Ishikawa (cell line): ENCODE data around the gene BRAT1.

Experiments used
- CEBPB ChIP-seq: IDR thresholded peaks from 2 replicates; pipeline ENCODE4 v1.6.1; 2012
- CREB1 ChIP-seq: IDR thresholded peaks from 2 replicates; pipeline ENCODE4 v1.6.1; 2012; ENCODE audit warnings: low read depth
- EGR1 ChIP-seq: IDR thresholded peaks from 2 replicates; pipeline ENCODE4 v1.6.1; 2012
- EP300 ChIP-seq: IDR thresholded peaks from 2 replicates; pipeline ENCODE4 v1.6.1; 2012; ENCODE audit warnings: borderline replicate concordance
- FOXM1 ChIP-seq: IDR thresholded peaks from 2 replicates; pipeline ENCODE4 v1.6.1; 2012; ENCODE audit warnings: low read depth, borderline replicate concordance
- NFIC ChIP-seq: IDR thresholded peaks from 2 replicates; pipeline ENCODE4 v1.6.1; 2012
- RAD21 ChIP-seq: IDR thresholded peaks from 2 replicates; pipeline ENCODE4 v1.6.1; 2012; ENCODE audit warnings: low read depth
- TAF1 ChIP-seq: IDR thresholded peaks from 2 replicates; pipeline ENCODE4 v1.6.1; 2012; ENCODE audit warnings: low read depth, mild to moderate bottlenecking
- TCF12 ChIP-seq: IDR thresholded peaks from 2 replicates; pipeline ENCODE4 v1.6.1; 2012; ENCODE audit warnings: low read depth
- TEAD4 ChIP-seq: IDR thresholded peaks from 2 replicates; pipeline ENCODE4 v1.6.1; 2012
- YY1 ChIP-seq: IDR thresholded peaks from 2 replicates; pipeline ENCODE4 v1.6.1; 2012; ENCODE audit warnings: low read depth
- ZBTB7A ChIP-seq: IDR thresholded peaks from 2 replicates; pipeline ENCODE4 v1.6.1; 2012; ENCODE audit warnings: low read depth
- TF ChIP-seq, protein P1 (sequence below): IDR thresholded peaks from 2 replicates; pipeline ENCODE4 v1.6.1; 2012
- TF ChIP-seq, protein P2 (sequence below): IDR thresholded peaks from 2 replicates; pipeline ENCODE4 v1.6.1; 2012
- TF ChIP-seq, protein P3 (sequence below): IDR thresholded peaks from 2 replicates; pipeline ENCODE4 v1.6.1; 2012; ENCODE audit warnings: low read depth, mild to moderate bottlenecking

The BRAT1 gene

DNA sequence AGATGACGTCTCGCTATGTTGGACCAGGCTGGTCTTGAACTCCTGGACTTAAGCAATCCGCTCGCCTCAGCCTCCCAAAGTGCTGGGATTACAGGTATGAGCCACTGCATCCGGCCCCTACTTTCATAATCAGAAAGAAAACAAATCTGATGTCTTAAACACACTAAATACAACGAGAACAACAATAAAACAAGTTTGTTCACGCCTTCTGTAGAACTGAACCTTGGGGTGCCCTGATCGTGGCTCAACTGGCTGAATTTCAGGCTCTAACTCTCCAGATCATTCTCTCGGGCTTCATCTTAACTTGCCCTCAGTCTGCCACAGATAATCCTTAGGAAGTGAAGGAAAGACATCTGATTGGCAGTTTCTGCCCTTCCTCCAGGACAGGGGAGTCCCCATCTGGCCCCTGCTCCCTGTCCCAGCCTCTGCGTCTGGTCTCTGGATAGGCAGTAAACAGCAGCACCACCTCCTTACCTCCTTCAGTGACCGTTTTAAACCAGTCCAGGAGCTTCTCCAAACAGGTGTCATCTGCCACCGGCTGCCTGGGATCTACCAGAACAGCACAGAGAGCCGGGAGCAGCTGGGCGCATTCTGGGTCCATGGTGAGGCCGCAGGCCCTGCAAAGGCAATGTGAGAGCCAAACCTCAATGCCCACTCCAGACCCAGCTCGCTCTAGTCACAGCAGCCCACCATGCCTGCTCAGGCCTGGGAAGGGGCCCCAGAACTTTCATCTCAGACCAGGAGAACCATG, 1.3 kb downstream of the BRAT1 start:
- TF ChIP-seq, protein P1, sequence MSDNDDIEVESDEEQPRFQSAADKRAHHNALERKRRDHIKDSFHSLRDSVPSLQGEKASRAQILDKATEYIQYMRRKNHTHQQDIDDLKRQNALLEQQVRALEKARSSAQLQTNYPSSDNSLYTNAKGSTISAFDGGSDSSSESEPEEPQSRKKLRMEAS, result no peak
- TF ChIP-seq EP300 (no peak), TCF12 (no peak)

DNA sequence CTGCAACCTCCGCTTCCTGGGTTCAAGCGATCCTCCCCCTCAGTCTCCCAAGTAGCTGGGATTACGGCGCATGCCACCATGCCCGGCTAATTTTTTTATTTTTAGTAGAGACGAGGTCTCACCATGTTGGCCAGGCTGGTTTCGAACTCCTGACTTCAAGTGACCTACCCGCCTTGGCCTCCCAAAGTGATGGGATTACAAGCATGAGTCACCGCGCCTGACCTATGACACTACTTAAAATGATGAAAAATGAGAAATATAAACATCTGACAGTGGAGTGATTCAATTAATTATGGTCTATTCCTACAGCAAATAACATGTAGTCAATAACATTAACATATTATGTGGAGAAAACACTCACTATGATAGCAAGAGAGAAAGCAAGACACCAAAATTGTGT, 2.2 kb downstream of the BRAT1 start:
- TF ChIP-seq YY1 (no peak), NFIC (no peak), CREB1 (no peak), FOXM1 (no peak), EGR1 (no peak), TCF12 (no peak)
- TF ChIP-seq, protein P1, result no peak

DNA sequence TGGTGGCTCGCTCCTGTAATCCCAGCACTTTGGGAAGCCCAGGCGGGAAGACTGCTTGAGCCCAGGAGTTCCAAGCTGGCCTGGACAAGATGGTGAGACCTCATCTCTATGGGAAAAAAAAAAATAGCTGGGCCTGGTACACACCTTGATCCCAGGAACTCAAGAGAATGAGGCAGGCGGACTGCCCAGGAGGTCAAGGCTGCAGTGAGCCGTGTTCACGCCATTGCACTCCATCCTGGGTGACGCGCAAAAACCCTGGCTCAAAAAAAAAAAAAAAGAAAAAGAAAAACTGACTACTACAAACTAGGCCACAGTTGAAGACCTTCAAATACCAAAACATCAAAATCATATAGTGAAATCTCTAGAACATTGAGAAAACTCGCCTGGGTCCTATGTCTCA, 3.9 kb downstream of the BRAT1 start:
- TF ChIP-seq CREB1 (no peak), TAF1 (no peak), TCF12 (no peak), FOXM1 (no peak), EP300 (no peak), YY1 (no peak)
- TF ChIP-seq, protein P1, result no peak
- TF ChIP-seq, protein P2, sequence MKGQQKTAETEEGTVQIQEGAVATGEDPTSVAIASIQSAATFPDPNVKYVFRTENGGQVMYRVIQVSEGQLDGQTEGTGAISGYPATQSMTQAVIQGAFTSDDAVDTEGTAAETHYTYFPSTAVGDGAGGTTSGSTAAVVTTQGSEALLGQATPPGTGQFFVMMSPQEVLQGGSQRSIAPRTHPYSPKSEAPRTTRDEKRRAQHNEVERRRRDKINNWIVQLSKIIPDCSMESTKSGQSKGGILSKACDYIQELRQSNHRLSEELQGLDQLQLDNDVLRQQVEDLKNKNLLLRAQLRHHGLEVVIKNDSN, result no peak

DNA sequence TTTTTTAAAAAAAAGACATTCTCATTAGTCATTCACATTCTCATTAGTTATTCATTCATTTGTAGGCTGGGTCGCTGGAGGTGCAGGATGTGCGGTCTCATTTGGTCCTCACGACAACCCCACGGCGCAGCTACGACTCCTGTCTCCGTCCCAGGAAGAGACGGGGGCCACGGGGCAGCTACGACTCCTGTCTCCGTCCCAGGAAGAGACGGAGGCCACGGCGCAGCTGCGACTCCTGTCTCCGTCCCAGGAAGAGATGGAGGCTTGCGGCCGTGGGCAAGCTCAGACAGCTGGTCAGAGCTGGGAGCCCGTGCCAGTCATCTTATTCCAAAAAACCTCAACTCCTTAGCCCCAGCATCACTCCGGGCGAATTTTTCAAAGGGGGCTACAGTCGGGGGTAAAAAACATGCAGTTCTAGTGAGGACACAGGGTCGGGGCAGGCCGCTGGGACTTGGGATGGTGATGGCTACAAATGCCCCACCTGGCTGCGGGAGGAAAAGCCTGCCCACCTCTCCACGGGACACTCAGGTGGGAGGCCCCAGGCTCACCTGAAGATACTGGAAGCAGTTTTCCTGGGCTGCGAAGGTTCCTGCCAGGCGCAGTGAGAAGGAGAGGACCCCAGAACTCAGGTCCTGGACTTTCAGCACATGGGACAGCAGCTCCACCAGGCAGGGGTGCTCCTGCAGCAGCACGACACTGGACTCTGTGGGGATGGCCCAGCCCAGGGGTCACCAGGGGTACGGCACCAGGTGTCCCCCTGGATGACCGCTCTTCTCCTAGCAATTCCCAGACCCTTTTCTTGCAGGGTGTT, 8.3 kb downstream of the BRAT1 start:
- no peak for TF ChIP-seq ZBTB7A
- TF ChIP-seq, protein P3, sequence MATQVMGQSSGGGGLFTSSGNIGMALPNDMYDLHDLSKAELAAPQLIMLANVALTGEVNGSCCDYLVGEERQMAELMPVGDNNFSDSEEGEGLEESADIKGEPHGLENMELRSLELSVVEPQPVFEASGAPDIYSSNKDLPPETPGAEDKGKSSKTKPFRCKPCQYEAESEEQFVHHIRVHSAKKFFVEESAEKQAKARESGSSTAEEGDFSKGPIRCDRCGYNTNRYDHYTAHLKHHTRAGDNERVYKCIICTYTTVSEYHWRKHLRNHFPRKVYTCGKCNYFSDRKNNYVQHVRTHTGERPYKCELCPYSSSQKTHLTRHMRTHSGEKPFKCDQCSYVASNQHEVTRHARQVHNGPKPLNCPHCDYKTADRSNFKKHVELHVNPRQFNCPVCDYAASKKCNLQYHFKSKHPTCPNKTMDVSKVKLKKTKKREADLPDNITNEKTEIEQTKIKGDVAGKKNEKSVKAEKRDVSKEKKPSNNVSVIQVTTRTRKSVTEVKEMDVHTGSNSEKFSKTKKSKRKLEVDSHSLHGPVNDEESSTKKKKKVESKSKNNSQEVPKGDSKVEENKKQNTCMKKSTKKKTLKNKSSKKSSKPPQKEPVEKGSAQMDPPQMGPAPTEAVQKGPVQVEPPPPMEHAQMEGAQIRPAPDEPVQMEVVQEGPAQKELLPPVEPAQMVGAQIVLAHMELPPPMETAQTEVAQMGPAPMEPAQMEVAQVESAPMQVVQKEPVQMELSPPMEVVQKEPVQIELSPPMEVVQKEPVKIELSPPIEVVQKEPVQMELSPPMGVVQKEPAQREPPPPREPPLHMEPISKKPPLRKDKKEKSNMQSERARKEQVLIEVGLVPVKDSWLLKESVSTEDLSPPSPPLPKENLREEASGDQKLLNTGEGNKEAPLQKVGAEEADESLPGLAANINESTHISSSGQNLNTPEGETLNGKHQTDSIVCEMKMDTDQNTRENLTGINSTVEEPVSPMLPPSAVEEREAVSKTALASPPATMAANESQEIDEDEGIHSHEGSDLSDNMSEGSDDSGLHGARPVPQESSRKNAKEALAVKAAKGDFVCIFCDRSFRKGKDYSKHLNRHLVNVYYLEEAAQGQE, result peak; percentile 72

DNA sequence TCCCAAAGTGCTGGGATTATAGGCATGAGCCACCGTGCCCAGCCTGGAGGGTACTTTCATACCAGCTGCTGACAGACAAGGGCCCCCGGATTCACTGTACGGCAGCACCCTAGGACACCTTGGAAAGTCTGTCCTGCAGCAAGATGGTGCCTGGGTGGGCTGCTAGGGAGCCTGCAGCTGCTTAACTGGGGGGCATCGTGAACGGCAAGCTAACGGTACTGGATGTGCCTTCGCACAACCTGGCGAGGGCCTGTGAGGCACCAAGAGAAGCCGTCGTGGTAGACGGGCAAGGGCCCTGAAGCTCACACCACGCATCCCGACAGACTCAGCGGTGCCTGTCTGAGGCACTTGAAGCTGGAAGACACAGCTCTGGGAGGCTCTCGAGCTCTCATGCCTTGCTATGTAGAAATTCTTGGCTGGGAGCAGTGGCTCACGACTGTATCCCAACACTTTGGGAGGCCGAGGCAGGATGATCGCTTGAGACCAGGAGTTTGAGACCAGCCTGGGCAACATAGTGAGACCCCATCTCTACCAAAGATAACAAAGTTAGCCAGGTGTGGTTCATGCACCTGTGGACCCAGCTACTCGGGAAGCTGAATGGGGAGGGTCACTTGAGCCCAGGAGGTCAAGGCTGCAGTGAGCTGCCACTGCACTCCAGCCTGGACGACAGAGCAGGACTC, 9.4 kb downstream of the BRAT1 start:
- TF ChIP-seq, protein P3, result no peak
- no peak for TF ChIP-seq CEBPB
- no peak for TF ChIP-seq TEAD4
- no peak for TF ChIP-seq FOXM1
- TF ChIP-seq EGR1, result no peak
- TF ChIP-seq TAF1, result no peak
- no peak for TF ChIP-seq EP300
- no peak for TF ChIP-seq TCF12
- TF ChIP-seq CREB1, result no peak
- TF ChIP-seq NFIC, result no peak
- no peak for TF ChIP-seq ZBTB7A
- TF ChIP-seq RAD21, result no peak
- TF ChIP-seq, protein P2, result no peak
- TF ChIP-seq, protein P1, result no peak
- TF ChIP-seq YY1, result no peak
